NCI-H146 treated with DMSO at 0.1 percent for 48 hours (cell line): ENCODE measurements around the gene GFOD1.

Experiments
- DNase-seq: peaks from one replicate; lab custom pipeline; 2025; ENCODE audit not compliant: unreplicated experiment; lab: John Stamatoyannopoulos, UW

Gene GFOD1

GRCh38 chr6:13487122-13488014, at the start of gene GFOD1:
Gene GFOD1 (minus strand): TSS chr6:13487600. CDS start chr6:13486890, 710 bp downstream.
- DNase-seq = peak; percentile 77

GRCh38 chr6:13536796-13537526, 49.6 kb upstream of the GFOD1 start:
- no peak for DNase-seq

- DNase-seq = no peak
Observed at GRCh38 chr6:13535306-13535705, 47.9 kb upstream of the GFOD1 start.

- DNase-seq = no peak
Observed at GRCh38 chr6:13534536-13534935, 47.1 kb upstream of the GFOD1 start.

GRCh38 chr6:13531956-13532355, 44.6 kb upstream of the GFOD1 start:
- no peak for DNase-seq

GRCh38 chr6:13528777-13529343, 41.5 kb upstream of the GFOD1 start:
- no peak for DNase-seq

GRCh38 chr6:13528232-13528631, 40.8 kb upstream of the GFOD1 start:
- DNase-seq = no peak

GRCh38 chr6:13527671-13528056, 40.3 kb upstream of the GFOD1 start:
- no peak for DNase-seq

GRCh38 chr6:13526727-13527670, 39.6 kb upstream of the GFOD1 start:
- peak; percentile 62 for DNase-seq

GRCh38 chr6:13526357-13526726, 38.9 kb upstream of the GFOD1 start:
- DNase-seq = no peak

GRCh38 chr6:13524801-13525508, 37.6 kb upstream of the GFOD1 start:
- DNase-seq = no peak

GRCh38 chr6:13523826-13524622, 36.6 kb upstream of the GFOD1 start:
- DNase-seq = no peak

- no peak for DNase-seq
Observed at GRCh38 chr6:13522656-13523055, 35.3 kb upstream of the GFOD1 start.

- DNase-seq = no peak
Observed at GRCh38 chr6:13519839-13520238, 32.4 kb upstream of the GFOD1 start.

- DNase-seq = no peak
Observed at GRCh38 chr6:13517116-13517515, 29.7 kb upstream of the GFOD1 start.

GRCh38 chr6:13515912-13516311, 28.5 kb upstream of the GFOD1 start:
- DNase-seq = no peak

GRCh38 chr6:13513626-13514502, 26.5 kb upstream of the GFOD1 start:
- no peak for DNase-seq

GRCh38 chr6:13512900-13513299, 25.5 kb upstream of the GFOD1 start:
- no peak for DNase-seq
